ENCODE results near the gene THRSP.

The THRSP gene

DNA sequence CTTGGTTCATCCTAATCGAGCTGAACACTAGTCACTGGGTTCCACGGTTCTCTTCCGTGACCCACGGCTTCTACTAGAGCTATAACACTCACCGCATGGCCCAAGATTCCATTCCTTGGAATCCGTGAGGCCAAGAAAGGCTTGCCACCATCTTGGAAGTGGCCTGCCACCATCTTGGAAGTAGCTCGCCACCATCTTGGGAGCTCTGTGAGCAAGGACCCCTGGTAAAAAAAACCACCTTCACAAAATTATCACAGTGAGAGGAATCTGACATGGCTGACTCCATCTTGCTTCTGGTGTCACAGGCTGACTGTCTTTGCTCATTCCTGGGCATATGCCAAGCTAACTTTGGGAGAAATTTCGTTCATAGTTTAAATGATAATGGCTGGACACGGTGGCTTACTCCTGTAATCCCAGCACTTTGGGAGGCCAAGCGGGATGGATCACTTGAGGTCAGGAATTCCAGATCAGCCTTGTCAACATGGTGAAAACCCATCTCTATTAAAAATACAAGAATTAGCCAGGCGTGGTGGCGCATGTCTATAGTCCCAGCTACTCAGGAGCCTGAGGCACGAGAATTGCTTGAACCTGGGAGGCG lies 21.7 kb upstream of the THRSP start:
- no peak for TF ChIP-seq CTCF (conservative IDR thresholded peaks at IDR 0.05; ENCODE audit: control insufficient read depth, insufficient read depth, low read depth, low read length)
- H3K4me3 ChIP-seq (ENCODE audit: control insufficient read depth, low read depth, low read length): no peak overlapping the region
- DNase-seq (ENCODE audit: low read depth): no peak

- no peak overlapping the region for H3K4me3 ChIP-seq (ENCODE audit: control insufficient read depth, low read depth, low read length)
- no peak for TF ChIP-seq CTCF (conservative IDR thresholded peaks at IDR 0.05; ENCODE audit: control insufficient read depth, insufficient read depth, low read depth, low read length)
- DNase-seq (ENCODE audit: low read depth): no peak
Observed at GRCh38 chr11:78044706-78045105, 19.0 kb upstream of the THRSP start.

GRCh38 chr11:78045851-78046485 lies 17.7 kb upstream of the THRSP start:
- no peak for TF ChIP-seq CTCF (conservative IDR thresholded peaks at IDR 0.05; ENCODE audit: control insufficient read depth, insufficient read depth, low read depth, low read length)
- peak; percentile 57 for DNase-seq (ENCODE audit: low read depth)
- H3K4me3 ChIP-seq (ENCODE audit: control insufficient read depth, low read depth, low read length): peak overlapping the region; percentile 54

GRCh38 chr11:78046486-78046854 lies 17.2 kb upstream of the THRSP start:
- no peak for DNase-seq (ENCODE audit: low read depth)
- H3K4me3 ChIP-seq (ENCODE audit: control insufficient read depth, low read depth, low read length): no peak overlapping the region
- TF ChIP-seq CTCF (conservative IDR thresholded peaks at IDR 0.05; ENCODE audit: control insufficient read depth, insufficient read depth, low read depth, low read length): no peak

- DNase-seq (ENCODE audit: low read depth): no peak
- no peak for TF ChIP-seq CTCF (conservative IDR thresholded peaks at IDR 0.05; ENCODE audit: control insufficient read depth, insufficient read depth, low read depth, low read length)
- H3K4me3 ChIP-seq (ENCODE audit: control insufficient read depth, low read depth, low read length): no peak overlapping the region
Observed at GRCh38 chr11:78048561-78048960, 15.1 kb upstream of the THRSP start.

DNA sequence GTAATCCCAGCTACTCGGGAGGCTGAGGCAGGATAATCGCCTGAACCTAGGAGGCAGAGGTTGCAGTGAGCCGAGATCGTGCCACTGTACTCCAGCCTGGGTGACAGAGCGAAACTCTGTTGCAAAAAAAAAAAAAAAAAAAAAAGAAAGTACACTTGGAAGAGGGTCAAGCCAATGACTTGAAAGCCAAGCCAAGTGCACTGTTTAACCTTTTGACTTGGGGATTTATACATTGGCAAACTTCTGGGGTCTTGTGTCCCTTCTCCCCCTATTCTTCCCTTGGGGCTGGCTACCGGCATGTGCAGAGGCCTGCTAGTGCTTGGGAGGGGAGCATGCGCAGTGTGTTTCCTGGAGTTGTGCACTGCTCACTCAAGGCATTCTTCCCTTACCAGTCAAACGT lies 14.3 kb upstream of the THRSP start:
- H3K4me3 ChIP-seq (ENCODE audit: control insufficient read depth, low read depth, low read length): no peak overlapping the region
- DNase-seq (ENCODE audit: low read depth): no peak
- TF ChIP-seq CTCF (conservative IDR thresholded peaks at IDR 0.05; ENCODE audit: control insufficient read depth, insufficient read depth, low read depth, low read length): no peak

Measured in fibroblast of mammary gland (primary cell).